Nephron progenitor cell (in vitro differentiated cells): ENCODE results near the gene MYOZ1.
A peak's percentile ranks its signal among the peaks of the same experiment; 100 is the strongest.

Source experiments
- DNase-seq: peaks from one replicate; pipeline ENCODE4 v3.0.0; 2021
- H3K27ac Mint-ChIP-seq: 2 replicates; pipeline ENCODE4 v1.8.0; 2021; ENCODE audit warnings: mild to moderate bottlenecking, moderate library complexity, mixed read lengths
- H3K27me3 Mint-ChIP-seq: 2 replicates; pipeline ENCODE4 v1.8.0; 2021; ENCODE audit warnings: mild to moderate bottlenecking, low read depth, mixed read lengths; ENCODE audit not compliant: poor library complexity
- H3K36me3 Mint-ChIP-seq: 2 replicates; pipeline ENCODE4 v1.8.0; 2021; ENCODE audit warnings: low read depth, mixed read lengths
- H3K4me1 Mint-ChIP-seq: 2 replicates; pipeline ENCODE4 v1.8.0; 2021; ENCODE audit warnings: mixed read lengths
- H3K4me3 Mint-ChIP-seq: 2 replicates; pipeline ENCODE4 v1.8.0; 2021; ENCODE audit warnings: mild to moderate bottlenecking, moderate library complexity, mixed read lengths
- H3K9me3 Mint-ChIP-seq: 2 replicates; pipeline ENCODE4 v1.8.0; 2021; ENCODE audit warnings: mild to moderate bottlenecking, moderate library complexity, mixed read lengths
- CTCF ChIP-seq: fragments of 200-600 bp; sonication (generic); IDR thresholded peaks from 2 replicates; pipeline ENCODE4 v1.5.0; 2021; ENCODE audit warnings: antibody characterized with exemption

MYOZ1 gene

GRCh38 chr10:73589563-73590126, 51.6 kb downstream of the MYOZ1 start:
- Mint-ChIP-seq H3K36me3 (peaks cover 27% of the 10 kb centered on the region), H3K27me3 (no peaks in the 10 kb centered on the region), H3K4me3 (no peak overlapping the region), H3K9me3 (peaks cover 14% of the 10 kb centered on the region), H3K4me1 (peaks cover 33% of the 10 kb centered on the region), H3K27ac (no peak overlapping the region)
- no peak for TF ChIP-seq CTCF
- DNase-seq: no peak

GRCh38 chr10:73588656-73589055, 52.6 kb downstream of the MYOZ1 start:
- Mint-ChIP-seq H3K27me3 (no peaks in the 10 kb centered on the region), H3K4me3 (no peak overlapping the region), H3K9me3 (peaks cover 14% of the 10 kb centered on the region), H3K4me1 (peaks cover 33% of the 10 kb centered on the region), H3K27ac (no peak overlapping the region), H3K36me3 (peaks cover 31% of the 10 kb centered on the region)
- DNase-seq: no peak
- no peak for TF ChIP-seq CTCF

- no peak for TF ChIP-seq CTCF
- DNase-seq: no peak
- peaks cover 14% of the 10 kb centered on the region for H3K9me3 Mint-ChIP-seq
- H3K27me3 Mint-ChIP-seq: no peaks in the 10 kb centered on the region
- H3K4me1 Mint-ChIP-seq: peaks cover 21% of the 10 kb centered on the region
- no peak overlapping the region for H3K27ac Mint-ChIP-seq
- H3K4me3 Mint-ChIP-seq: no peak overlapping the region
- peaks cover 41% of the 10 kb centered on the region for H3K36me3 Mint-ChIP-seq
These were observed 54.7 kb downstream of the MYOZ1 start for GRCh38 chr10:73586583-73586984.

GRCh38 chr10:73585327-73585726, 55.9 kb downstream of the MYOZ1 start:
- peak overlapping the region; percentile 36 for H3K27ac Mint-ChIP-seq
- DNase-seq: no peak

GRCh38 chr10:73584737-73585136, 56.5 kb downstream of the MYOZ1 start:
- no peak for TF ChIP-seq CTCF
- Mint-ChIP-seq H3K36me3 (peaks cover 41% of the 10 kb centered on the region), H3K4me1 (peaks cover 10% of the 10 kb centered on the region), H3K9me3 (peaks cover 14% of the 10 kb centered on the region), H3K27me3 (no peaks in the 10 kb centered on the region), H3K4me3 (no peak overlapping the region), H3K27ac (no peak overlapping the region)
- no peak for DNase-seq

More at GRCh38 chr10:73585327-73585726, 55.9 kb downstream of the MYOZ1 start:
- H3K36me3 Mint-ChIP-seq: peaks cover 41% of the 10 kb centered on the region
- no peaks in the 10 kb centered on the region for H3K27me3 Mint-ChIP-seq
- H3K4me3 Mint-ChIP-seq: no peak overlapping the region
- peaks cover 14% of the 10 kb centered on the region for H3K9me3 Mint-ChIP-seq
- no peak for TF ChIP-seq CTCF
- H3K4me1 Mint-ChIP-seq: peaks cover 11% of the 10 kb centered on the region

GRCh38 chr10:73581918-73582317, 59.4 kb downstream of the MYOZ1 start:
- no peak overlapping the region for H3K27ac Mint-ChIP-seq
- H3K4me3 Mint-ChIP-seq: no peak overlapping the region
- DNase-seq: no peak
- H3K36me3 Mint-ChIP-seq: peaks cover 29% of the 10 kb centered on the region
- no peak for TF ChIP-seq CTCF
- H3K9me3 Mint-ChIP-seq: peaks cover 14% of the 10 kb centered on the region
- peaks cover 6% of the 10 kb centered on the region for H3K4me1 Mint-ChIP-seq
- no peaks in the 10 kb centered on the region for H3K27me3 Mint-ChIP-seq
